Inflammatory macrophage treated with lipopolysaccharide for 1 hour (primary cell): ENCODE results near the gene KCTD6.

Experiments used
- DNase-seq, 2 donors: peaks; one replicate each; pipeline ENCODE4 v3.0.0-alpha.2; 2020 to 2022

KCTD6 gene

GRCh38 chr3:58487140-58487886, 4.6 kb upstream of the KCTD6 start:
- DNase-seq: peak; percentile 56 to 76

GRCh38 chr3:58488967-58489366, 2.9 kb upstream of the KCTD6 start:
- no peak for DNase-seq

GRCh38 chr3:58490860-58491501, 915 bp upstream of the KCTD6 start:
- DNase-seq: no peak

GRCh38 chr3:58492494-58492905, 604 bp downstream of the KCTD6 start:
- no peak for DNase-seq

- no peak for DNase-seq
Measured at GRCh38 chr3:58494107-58494506, 2.2 kb downstream of the KCTD6 start.

- DNase-seq: no peak
Measured at GRCh38 chr3:58495101-58495500, 3.2 kb downstream of the KCTD6 start.

- no peak for DNase-seq
Measured at GRCh38 chr3:58496206-58496857, 4.4 kb downstream of the KCTD6 start.

GRCh38 chr3:58497097-58497496, 5.2 kb downstream of the KCTD6 start:
- DNase-seq: no peak

- peak; percentile 27 to 42 for DNase-seq
Measured at GRCh38 chr3:58502872-58503271, 11.0 kb downstream of the KCTD6 start.

- DNase-seq: no peak
Measured at GRCh38 chr3:58507356-58508078, 15.6 kb downstream of the KCTD6 start.

- DNase-seq: no peak
Measured at GRCh38 chr3:58508437-58508836, 16.5 kb downstream of the KCTD6 start.

- no peak for DNase-seq
Measured at GRCh38 chr3:58514405-58514804, 22.5 kb downstream of the KCTD6 start.

- no peak for DNase-seq
Measured at GRCh38 chr3:58518291-58518789, 26.4 kb downstream of the KCTD6 start.

GRCh38 chr3:58519668-58520402, 27.9 kb downstream of the KCTD6 start:
- no peak for DNase-seq

- DNase-seq: no peak
Measured at GRCh38 chr3:58520403-58521335, 28.8 kb downstream of the KCTD6 start.

GRCh38 chr3:58521336-58521670, 29.4 kb downstream of the KCTD6 start:
- no peak for DNase-seq

- no peak for DNase-seq
Measured at GRCh38 chr3:58521917-58522631, 30.2 kb downstream of the KCTD6 start.

- no peak for DNase-seq
Measured at GRCh38 chr3:58522759-58523425, 31.0 kb downstream of the KCTD6 start.

- DNase-seq: no peak
Measured at GRCh38 chr3:58524326-58524888, 32.5 kb downstream of the KCTD6 start.

GRCh38 chr3:58526515-58526957, 34.6 kb downstream of the KCTD6 start:
- DNase-seq: peak; percentile 83 to 87
